A549 (cell line): Measurements from ENCODE around the gene RUNX3. TPM values are rescaled to one million over a fixed set of nuclear protein-coding genes. Genes with fewer than 3 reads are reported as not detected.

ENCODE experiments used
- ATAC-seq, 2 experiments: fragments of 200-7000 bp in 1 of 2; fragments of >200 bp in 1 of 2; cut with Nextera tagmentation in 1 of 2; cut with Tn5 transposase in 1 of 2; 3 replicates each; pipeline versions ENCODE4 v1.8.0 to v1.9.1; 2018 to 2020; ENCODE audit warnings: mild to moderate bottlenecking in 1 of 2, moderate library complexity in 1 of 2
- CTCF ChIA-PET: fragments of 300-600 bp; sonication (Branson Sonifier 250); formaldehyde crosslinking; extraction: SDS; loops from one replicate; lab custom pipeline; 2021; ENCODE audit warnings: antibody characterized with exemption, inconsistent platforms; lab: Yijun Ruan, JAX
- POLR2A ChIA-PET: fragments of 350-600 bp; formaldehyde crosslinking; extraction: SDS; loops from one replicate; lab custom pipeline; 2021; ENCODE audit warnings: antibody characterized with exemption, inconsistent platforms; lab: Yijun Ruan, JAX
- DNase-seq, 2 experiments: peaks; one replicate each; pipeline versions ENCODE4 v3.0.0 to v3.0.0-alpha.2; 2011 to 2016; ENCODE audit warnings: low read depth in 1 of 2, low spot score in 1 of 2
- FAIRE-seq: peaks from 2 replicates; lab custom pipeline; 2011; peaks lifted over from hg19 to GRCh38; lab: Jason Lieb, UNC
- H3K27ac ChIP-seq, 2 experiments: fragments of >200 bp; sonication (Bioruptor Twin); formaldehyde crosslinking; 3 replicates each; pipeline ENCODE4 v1.5.1; 2016 to 2017
- H3K4me1 ChIP-seq: fragments of >200 bp; sonication (Bioruptor Twin); formaldehyde crosslinking; 3 replicates; pipeline ENCODE4 v1.6.1; 2016
- H3K4me2 ChIP-seq: fragments of >200 bp; sonication (Bioruptor Twin); formaldehyde crosslinking; 3 replicates; pipeline ENCODE4 v1.6.1; 2016
- H3K4me3 ChIP-seq: fragments of >200 bp; sonication (Bioruptor Twin); formaldehyde crosslinking; 3 replicates; pipeline ENCODE4 v1.5.1; 2016
- H3K9me3 ChIP-seq: fragments of >200 bp; sonication (Bioruptor Twin); formaldehyde crosslinking; 3 replicates; pipeline ENCODE4 v1.6.1; 2016
- CEBPB ChIP-seq, 2 experiments: fragments of >200 bp in 1 of 2; sonication (Bioruptor Twin) in 1 of 2; formaldehyde crosslinking in 1 of 2; IDR thresholded peaks; 2 replicates each; pipeline ENCODE4 v1.6.1; 2012 to 2016
- EHMT2 ChIP-seq: fragments of 200-600 bp; sonication (generic); IDR thresholded peaks from 2 replicates; pipeline ENCODE4 v1.6.1; 2016; ENCODE audit warnings: antibody characterized with exemption, low read depth, mild to moderate bottlenecking, moderate library complexity
- ELK1 ChIP-seq: fragments of 150-350 bp; IDR thresholded peaks from 2 replicates; pipeline ENCODE4 v1.6.1; 2014; ENCODE audit warnings: low read depth, mild to moderate bottlenecking, low read length
- FOXS1 ChIP-seq: fragments of 250-450 bp; sonication (Bioruptor Pico); IDR thresholded peaks from 2 replicates; pipeline ENCODE4 v1.5.0; 2020; ENCODE audit warnings: mild to moderate bottlenecking, moderate library complexity
- HOXA7 ChIP-seq: fragments of 250-450 bp; sonication (Bioruptor Pico); IDR thresholded peaks from 2 replicates; pipeline ENCODE4 v1.5.0; 2020; ENCODE audit warnings: mild to moderate bottlenecking, moderate library complexity
- HOXB5 ChIP-seq: fragments of 250-450 bp; sonication (Bioruptor Pico); IDR thresholded peaks from 2 replicates; pipeline ENCODE4 v1.5.0; 2020; ENCODE audit warnings: mild to moderate bottlenecking, moderate library complexity
- JUN ChIP-seq, 2 experiments: fragments of >200 bp; sonication (Bioruptor Twin); formaldehyde crosslinking; IDR thresholded peaks; 2 replicates in 1 of 2; 3 replicates in 1 of 2; pipeline ENCODE4 v1.6.1; 2016 to 2017
- JUNB ChIP-seq: fragments of >200 bp; sonication (Bioruptor Twin); formaldehyde crosslinking; IDR thresholded peaks from 2 replicates; pipeline ENCODE4 v1.6.1; 2016
- KDM1A ChIP-seq: fragments of 200-600 bp; sonication (generic); IDR thresholded peaks from 2 replicates; pipeline ENCODE4 v1.6.1; 2016; ENCODE audit warnings: low read depth, mild to moderate bottlenecking
- POLR2AphosphoS2 ChIP-seq: conservative IDR thresholded peaks from 2 replicates; pipeline ENCODE4 v1.6.1; 2012; ENCODE audit warnings: low read length, improper control_type of control experiment, inconsistent platforms
- RARB ChIP-seq: fragments of 250-450 bp; sonication (Bioruptor Pico); IDR thresholded peaks from 2 replicates; pipeline ENCODE4 v1.8.0; 2021; ENCODE audit warnings: mild to moderate bottlenecking, moderate library complexity
- SREBF2 ChIP-seq: fragments of 450-650 bp; IDR thresholded peaks from 2 replicates; pipeline ENCODE4 v1.6.1; 2014; ENCODE audit warnings: mild to moderate bottlenecking, moderate library complexity
- ZFP36 ChIP-seq: fragments of 450-650 bp; IDR thresholded peaks from 2 replicates; pipeline ENCODE4 v1.6.1; 2014; ENCODE audit warnings: borderline replicate concordance; ENCODE audit not compliant: partially characterized antibody
- ZSCAN20 ChIP-seq: fragments of 250-450 bp; sonication (Bioruptor Pico); IDR thresholded peaks from 2 replicates; pipeline ENCODE4 v1.8.0; 2022; ENCODE audit warnings: mild to moderate bottlenecking, moderate library complexity
- WGBS: methylation state at CpG from one replicate; pipeline ENCODE4 v1.1.6; 2017; ENCODE audit errors: missing lambda C conversion rate; 5-methylcytosine and 5-hydroxymethylcytosine counted together
- polyA plus RNA-seq, 4 experiments: library from polyadenylated mRNA; depleted of rRNA in 3 of 4; stranded (reverse); fragments of >200 nt; fragmentation: RNase III in 1 of 4; extraction: RNeasy Plus Mini Kit Qiagen cat#74134 plus additional on column Dnase treatment in 1 of 4; gene quantifications; 2 replicates in 3 of 4; 3 replicates in 1 of 4; pipeline ENCODE4 v1.2.3, GENCODE V29; 2011 to 2017
- TF ChIP-seq, protein P1 (sequence below): fragments of >200 bp; sonication (Bioruptor Twin); formaldehyde crosslinking; IDR thresholded peaks from 3 replicates; pipeline ENCODE4 v1.5.1; 2016
- TF ChIP-seq, protein P2 (sequence below): fragments of 250-450 bp; sonication (Bioruptor Pico); IDR thresholded peaks from 2 replicates; pipeline ENCODE4 v1.5.0; 2021; ENCODE audit warnings: mild to moderate bottlenecking, moderate library complexity, borderline replicate concordance
- TF ChIP-seq, protein P3 (sequence below): IDR thresholded peaks from 2 replicates; pipeline ENCODE4 v1.6.1; 2012

The RUNX3 gene
- polyA plus RNA-seq, 2 of the 4 experiments (the other 2 are of a cell fraction) = 1.4 to 4.0 TPM

- TF ChIP-seq, protein P1, sequence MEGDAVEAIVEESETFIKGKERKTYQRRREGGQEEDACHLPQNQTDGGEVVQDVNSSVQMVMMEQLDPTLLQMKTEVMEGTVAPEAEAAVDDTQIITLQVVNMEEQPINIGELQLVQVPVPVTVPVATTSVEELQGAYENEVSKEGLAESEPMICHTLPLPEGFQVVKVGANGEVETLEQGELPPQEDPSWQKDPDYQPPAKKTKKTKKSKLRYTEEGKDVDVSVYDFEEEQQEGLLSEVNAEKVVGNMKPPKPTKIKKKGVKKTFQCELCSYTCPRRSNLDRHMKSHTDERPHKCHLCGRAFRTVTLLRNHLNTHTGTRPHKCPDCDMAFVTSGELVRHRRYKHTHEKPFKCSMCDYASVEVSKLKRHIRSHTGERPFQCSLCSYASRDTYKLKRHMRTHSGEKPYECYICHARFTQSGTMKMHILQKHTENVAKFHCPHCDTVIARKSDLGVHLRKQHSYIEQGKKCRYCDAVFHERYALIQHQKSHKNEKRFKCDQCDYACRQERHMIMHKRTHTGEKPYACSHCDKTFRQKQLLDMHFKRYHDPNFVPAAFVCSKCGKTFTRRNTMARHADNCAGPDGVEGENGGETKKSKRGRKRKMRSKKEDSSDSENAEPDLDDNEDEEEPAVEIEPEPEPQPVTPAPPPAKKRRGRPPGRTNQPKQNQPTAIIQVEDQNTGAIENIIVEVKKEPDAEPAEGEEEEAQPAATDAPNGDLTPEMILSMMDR = no peak
- no peak for TF ChIP-seq CEBPB (IDR thresholded peaks at IDR 0.05)
- TF ChIP-seq, all 56 proteins: peak for 0
Measured at GRCh38 chr1:24975391-24975790, 45.3 kb upstream of the RUNX3 start (continued).

DNA sequence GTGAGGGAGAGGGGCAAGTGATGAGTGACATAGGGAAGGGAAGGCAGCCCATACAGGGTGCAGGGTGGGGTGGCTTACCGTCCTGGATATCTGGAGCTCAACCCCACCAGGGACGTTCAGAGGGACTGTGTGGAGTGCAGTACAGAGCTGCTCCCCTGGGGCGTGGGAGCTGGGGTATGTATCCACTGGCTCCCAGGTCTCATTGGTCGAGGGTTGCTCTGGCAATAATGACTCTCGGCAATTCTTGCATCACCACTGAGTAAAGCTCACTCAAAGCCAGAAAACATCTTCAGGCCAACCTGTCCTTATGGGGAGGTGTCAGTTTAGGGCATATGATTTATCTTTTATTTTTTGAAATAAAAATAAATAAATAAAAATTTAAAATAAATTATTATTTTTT is 43.2 kb upstream of the RUNX3 start:
- no peak for ATAC-seq
- no peak overlapping the region for H3K4me2 ChIP-seq
- no peak for DNase-seq
- H3K27ac ChIP-seq = no peak overlapping the region
- peaks cover 22% of the 10 kb centered on the region for H3K9me3 ChIP-seq
- no peaks in the 10 kb centered on the region for H3K4me1 ChIP-seq
- CTCF ChIA-PET = interaction anchor here (1.2 kb wide), 1 partner anchor 19 kb away, joined by 3 read pairs; no protein-coding TSS in a partner anchor
- H3K4me3 ChIP-seq = no peak overlapping the region
- FAIRE-seq = no peak
- POLR2A ChIA-PET = no interaction called here
- no peak for TF ChIP-seq ZFP36
- TF ChIP-seq ZSCAN20 (CRISPR knock-in tag) = no peak
- TF ChIP-seq, protein P2, sequence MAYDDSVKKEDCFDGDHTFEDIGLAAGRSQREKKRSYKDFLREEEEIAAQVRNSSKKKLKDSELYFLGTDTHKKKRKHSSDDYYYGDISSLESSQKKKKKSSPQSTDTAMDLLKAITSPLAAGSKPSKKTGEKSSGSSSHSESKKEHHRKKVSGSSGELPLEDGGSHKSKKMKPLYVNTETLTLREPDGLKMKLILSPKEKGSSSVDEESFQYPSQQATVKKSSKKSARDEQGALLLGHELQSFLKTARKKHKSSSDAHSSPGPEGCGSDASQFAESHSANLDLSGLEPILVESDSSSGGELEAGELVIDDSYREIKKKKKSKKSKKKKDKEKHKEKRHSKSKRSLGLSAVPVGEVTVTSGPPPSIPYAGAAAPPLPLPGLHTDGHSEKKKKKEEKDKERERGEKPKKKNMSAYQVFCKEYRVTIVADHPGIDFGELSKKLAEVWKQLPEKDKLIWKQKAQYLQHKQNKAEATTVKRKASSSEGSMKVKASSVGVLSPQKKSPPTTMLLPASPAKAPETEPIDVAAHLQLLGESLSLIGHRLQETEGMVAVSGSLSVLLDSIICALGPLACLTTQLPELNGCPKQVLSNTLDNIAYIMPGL (CRISPR knock-in tag) = no peak
- TF ChIP-seq RARB (CRISPR knock-in tag) = no peak
- TF ChIP-seq ELK1 = no peak
- no peak for TF ChIP-seq CEBPB (IDR thresholded peaks at IDR 0.05)
- TF ChIP-seq, protein P1 = no peak
- no peak for TF ChIP-seq JUNB
- no peak for TF ChIP-seq POLR2AphosphoS2
- TF ChIP-seq JUN (IDR thresholded peaks at IDR 0.05) = no peak
- no peak for TF ChIP-seq KDM1A
- 58% methylated on average over 5 of the region's 5 CpGs for WGBS

- TF ChIP-seq FOXS1 (no peak), EHMT2 (no peak), HOXA7 (CRISPR knock-in tag) (no peak), HOXB5 (no peak), SREBF2 (no peak)
- TF ChIP-seq, protein P3, sequence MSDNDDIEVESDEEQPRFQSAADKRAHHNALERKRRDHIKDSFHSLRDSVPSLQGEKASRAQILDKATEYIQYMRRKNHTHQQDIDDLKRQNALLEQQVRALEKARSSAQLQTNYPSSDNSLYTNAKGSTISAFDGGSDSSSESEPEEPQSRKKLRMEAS = no peak
- CTCF ChIA-PET = interaction anchor here (1.4 kb wide), 1 partner anchor 57 kb away, joined by 3 read pairs; no protein-coding TSS in a partner anchor
- POLR2A ChIA-PET = no interaction called here
- no peak overlapping the region for H3K4me2 ChIP-seq
- DNase-seq (no peak), FAIRE-seq (no peak), ATAC-seq (no peak)
- H3K27ac ChIP-seq = no peak overlapping the region
- WGBS = 87% methylated on average over 5 of the region's 6 CpGs
- H3K9me3 ChIP-seq = peaks cover 22% of the 10 kb centered on the region
- H3K4me1 ChIP-seq = no peaks in the 10 kb centered on the region
- H3K4me3 ChIP-seq = no peak overlapping the region
Measured at GRCh38 chr1:24972915-24973242, 42.8 kb upstream of the RUNX3 start.
